GM21619 (cell line): ENCODE results near the gene SLC9A9.
A peak's percentile ranks its signal among the peaks of the same experiment; 100 is the strongest.
"Not testable (repeated sequence)": the region's sequence is repeated elsewhere in the genome, so short reads cannot be mapped to it uniquely, and the experiment has no call there.

Experiments
- ATAC-seq: cut with Tn5 transposase; IDR thresholded peaks from one replicate; pipeline ENCODE4 v1.9.1; 2021; ENCODE audit not compliant: unreplicated experiment

Gene SLC9A9

DNA sequence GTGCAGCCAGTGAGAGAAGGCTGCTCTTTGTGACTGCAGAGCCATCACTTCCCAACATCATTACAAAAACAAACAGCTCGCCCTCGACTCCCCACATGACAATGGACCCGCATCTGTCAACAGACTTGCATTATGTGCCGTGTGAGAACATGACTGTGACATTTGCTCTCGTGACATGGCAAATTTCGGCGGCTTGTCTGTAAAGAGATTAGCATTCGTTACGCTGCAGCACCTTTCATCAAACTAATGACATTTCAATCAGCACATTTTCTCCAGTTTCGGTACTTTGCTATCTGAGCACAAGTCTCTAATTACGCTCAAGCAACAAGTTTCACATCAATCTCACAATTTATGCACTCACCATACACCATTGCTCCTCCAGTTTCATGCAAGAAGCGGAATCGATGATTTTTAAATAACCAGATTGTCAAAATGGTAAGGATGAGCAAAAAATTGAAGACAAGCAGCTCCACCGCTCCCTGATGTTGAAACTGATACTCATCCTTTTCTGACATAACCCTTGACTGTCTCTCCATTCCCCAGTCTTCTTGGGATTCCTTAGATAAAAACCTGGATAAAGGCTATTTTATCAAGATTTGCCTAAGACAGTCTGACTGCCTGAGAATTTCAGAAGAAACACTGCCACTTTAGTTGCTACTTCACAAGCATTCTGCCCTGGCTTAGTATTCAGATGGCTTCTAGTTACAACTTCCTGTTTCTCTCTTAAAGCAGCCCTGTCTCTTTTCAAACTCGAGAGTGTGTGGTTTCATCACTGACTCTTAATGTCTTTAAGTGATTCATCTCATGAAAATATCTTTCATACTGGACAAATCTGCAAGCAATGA is at the start of gene SLC9A9:
SLC9A9 (minus strand) TSS at position 682 of the 845 bp plus-strand sequence; CDS start at position 536, 146 bp downstream.
- peak; percentile 88 for ATAC-seq

DNA sequence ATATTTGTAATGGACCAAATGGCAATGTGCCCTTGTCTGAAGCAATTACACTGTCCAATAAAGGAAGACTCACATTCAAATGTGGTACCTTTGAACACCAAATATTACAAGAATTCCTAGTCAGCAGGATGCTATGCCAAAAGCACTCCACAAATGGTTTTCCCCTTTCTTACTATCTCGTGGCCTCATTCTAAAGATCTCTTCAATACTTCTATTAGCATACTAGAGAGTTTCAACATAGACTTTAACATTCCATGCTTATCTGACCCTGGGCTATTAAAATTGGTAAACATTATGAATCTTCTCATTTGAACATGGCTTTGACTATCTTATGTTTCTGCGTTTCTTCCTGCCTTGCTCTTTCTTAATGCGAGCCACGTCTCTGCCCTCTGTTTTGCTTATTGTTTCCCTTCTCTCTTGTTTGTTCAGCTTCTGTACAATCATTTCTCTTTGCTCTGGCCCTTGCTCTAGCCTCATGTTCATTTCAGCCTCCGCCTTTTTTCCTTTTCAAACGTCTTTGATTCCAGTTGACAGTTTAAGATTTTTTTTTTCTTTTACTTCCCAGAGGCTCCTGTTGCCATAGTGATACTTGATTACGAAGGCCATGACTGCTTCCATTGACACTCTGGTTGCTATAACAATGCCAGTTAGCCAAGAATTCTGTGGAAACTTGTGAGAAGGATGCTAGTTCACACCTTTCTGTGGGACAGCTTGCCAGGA is 49.5 kb upstream of the SLC9A9 start:
- no peak for ATAC-seq

DNA sequence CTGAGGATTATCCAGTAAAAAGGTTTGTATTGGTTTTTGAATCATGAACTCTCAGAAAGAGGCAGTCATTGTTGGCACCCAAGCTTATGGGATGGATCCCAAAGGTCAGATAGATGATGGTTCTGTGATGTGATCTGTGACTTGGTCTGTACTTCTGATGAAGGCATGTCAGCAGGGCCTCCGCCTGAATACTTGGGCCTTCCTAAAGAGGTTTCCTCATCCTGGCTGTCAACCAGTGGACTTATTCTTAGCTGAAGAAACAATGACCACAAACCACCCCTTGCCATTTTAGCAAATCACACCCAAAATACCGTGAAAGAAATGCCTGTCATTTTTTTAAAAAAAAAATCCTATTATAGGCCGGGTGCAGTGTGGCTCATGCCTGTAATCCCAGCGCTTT is 48.2 kb upstream of the SLC9A9 start:
- ATAC-seq, result no peak

DNA sequence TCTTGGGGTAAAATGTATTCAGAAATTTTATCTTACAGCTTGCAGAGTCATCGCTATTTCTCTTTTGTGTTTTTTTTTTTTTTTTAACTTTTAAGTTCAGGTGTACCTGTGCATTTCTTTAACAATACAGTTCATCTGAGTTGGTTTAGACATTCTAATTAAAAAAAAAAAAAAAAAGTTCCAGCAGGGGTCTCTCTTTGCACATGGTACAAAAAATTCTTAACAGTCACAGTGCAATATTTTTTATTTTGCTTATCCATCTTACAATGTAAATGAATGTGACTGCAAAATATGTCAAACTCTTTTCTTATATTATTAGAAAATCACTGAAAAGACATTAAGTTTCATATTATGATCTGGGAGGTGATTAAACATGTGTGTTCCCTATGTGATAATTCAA is 47.5 kb upstream of the SLC9A9 start:
- ATAC-seq, result no peak

DNA sequence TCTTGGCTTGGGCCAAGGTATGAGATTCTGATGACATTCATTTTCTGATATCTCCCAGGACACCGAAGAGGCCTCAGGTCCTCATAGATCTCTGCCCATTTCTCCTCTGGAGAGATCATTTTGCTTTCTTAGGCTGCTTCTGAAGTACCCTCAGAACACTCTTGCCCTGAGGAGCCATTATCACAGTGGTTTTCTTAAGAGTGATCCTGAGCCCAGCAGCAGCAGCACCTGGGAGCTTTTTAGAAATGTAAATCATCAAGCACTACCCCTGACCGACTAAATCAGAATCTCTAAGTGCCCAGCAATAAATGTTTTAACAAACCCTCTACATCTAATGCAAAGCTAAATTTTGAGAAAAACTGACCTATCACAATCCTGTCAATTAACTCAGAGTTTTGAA is 40.6 kb upstream of the SLC9A9 start:
- no peak for ATAC-seq

DNA sequence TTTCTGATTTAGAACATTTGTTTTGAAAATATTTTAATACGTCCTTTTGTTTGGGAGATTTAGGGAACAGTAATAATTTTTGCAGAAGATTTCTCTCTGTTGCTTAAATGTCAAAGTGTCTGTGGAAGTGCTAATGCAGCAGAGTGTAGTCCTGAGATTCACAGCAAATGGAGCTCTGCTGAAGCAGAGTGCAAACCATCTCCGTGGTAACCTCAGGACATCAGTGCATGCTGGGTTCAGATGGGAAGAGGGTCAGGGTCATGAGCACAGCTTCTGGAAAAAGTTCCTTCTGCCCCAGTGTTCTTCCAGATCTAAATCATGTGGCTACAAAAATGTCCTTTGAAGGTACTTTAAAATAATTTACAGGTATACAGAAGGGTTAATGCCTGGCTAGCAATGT is 39.9 kb upstream of the SLC9A9 start:
- no peak for ATAC-seq

DNA sequence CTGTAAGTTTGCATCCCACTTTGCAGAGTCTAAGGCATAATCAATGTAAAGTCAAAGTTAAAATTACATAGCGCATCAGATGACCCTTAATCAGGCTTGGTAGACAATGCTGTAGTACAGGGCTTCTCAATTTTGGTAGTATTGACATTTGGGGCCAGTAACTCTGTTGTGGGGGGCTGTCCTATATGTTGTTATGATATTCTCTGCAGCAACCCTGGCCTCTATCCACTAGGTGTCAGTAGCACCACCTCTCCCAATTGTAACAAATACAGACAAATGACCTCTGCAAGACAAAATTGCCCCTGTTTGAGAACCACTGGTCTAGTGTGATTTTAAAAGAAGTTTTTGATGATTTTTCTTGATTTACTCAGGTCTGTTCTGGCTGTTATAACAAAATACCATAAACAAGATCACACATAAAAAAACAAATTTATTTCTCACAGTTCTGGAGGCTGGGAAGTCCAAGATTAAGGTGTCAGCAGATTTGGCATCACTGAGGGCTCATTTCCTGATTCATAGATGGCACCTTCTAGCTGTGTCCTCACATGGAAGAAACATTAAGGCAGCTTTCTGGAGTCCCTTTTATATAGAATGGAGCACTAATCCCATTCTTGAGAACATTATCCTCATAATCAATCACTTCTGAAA is 37.6 kb upstream of the SLC9A9 start:
- peak; percentile 97 for ATAC-seq

DNA sequence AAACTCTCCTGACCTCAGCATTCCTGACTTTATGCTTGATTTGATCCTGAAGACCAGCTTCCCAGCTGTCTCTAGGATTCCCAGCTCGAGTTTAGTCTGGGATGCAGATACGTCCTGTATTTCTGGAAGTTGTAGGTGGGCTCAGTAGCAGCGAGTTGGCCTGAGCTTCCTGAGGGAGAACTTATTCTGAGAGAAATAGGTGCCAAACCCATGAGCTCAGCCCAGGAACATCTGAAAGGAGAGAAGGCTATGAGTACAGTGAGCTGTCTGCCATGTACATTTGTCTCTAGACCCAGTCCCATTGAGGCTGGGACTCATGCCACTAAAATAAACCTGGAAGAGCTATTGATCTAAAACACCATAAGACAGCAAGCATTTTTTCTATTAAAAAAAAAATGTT is 36.6 kb upstream of the SLC9A9 start:
- no peak for ATAC-seq

DNA sequence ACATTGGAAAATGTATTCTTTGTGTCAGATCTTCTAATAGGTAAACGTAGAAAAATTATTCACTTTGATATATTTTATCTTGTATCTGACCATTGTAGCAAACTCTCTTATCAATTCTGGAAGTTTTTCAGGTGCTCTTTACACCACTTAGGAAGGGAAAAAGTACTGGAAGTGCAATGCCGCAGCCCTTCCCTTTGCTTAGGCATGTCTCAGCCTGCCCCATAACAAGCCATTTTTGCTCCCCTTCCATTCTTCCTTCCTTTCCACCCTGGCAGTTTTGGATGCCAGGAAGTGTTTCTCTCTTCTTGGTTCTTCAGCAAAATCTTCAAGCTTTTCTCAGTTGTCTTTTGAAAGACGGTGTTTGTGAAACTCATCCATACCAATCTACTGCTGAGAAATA is 34.9 kb upstream of the SLC9A9 start:
- no peak for ATAC-seq

DNA sequence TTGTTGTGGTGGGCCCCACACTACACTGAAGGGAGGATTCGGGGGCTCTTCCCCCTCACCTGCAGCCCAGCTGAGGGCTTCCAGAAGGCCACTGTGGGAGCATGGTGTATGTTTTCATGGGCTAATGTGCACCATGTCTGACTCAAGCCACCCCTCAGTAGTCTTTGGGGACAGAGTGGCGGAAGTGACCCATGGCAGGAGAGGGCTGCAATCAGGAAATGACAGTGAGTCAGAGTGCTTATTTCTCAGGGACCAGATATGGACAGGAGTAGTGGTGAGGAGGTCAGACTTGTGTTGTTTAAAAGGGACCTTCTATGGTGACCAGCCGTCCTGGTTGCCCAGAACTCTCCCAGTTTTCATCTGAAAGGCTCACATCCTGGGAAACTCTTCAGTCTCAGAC is 32.8 kb upstream of the SLC9A9 start:
- no peak for ATAC-seq

DNA sequence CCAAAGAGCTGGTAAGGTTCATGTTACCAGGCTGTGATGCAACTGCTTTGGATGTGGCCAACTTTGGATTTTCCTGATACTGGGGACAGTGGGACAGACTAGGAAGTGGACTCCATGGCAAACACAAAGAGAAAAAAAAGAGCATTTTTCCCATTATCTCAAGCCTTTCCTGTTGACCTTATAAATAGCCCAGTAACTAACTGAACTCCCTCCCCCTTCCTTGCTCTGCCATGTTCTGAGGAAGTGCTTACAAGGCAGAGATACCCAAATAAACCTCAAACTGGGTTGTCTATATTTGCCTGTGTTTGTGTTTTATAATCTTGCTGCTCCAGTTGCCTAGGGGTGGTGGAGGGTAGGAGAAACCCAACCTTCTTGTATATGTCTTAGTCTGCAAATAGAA is 27.3 kb upstream of the SLC9A9 start:
- ATAC-seq, result no peak

DNA sequence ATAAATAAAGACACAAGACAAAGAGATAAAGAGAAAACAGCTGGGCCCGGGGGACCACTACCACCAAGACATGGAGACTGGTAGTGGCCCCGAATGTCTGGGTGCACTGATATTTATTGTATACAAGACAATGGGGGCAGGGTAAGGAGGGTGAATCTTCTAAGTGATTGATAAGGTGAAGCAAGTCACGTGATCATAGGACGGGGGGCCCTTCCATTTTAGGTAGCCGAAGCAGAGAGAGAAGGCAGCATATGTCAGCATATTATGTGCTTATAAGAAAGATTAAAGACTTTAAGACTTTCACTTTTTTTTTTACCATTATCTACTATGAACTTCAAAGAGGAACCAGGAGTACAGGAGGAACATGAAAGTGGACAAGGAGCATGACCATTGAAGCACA is 25.3 kb upstream of the SLC9A9 start:
- ATAC-seq, result not testable (repeated sequence)

DNA sequence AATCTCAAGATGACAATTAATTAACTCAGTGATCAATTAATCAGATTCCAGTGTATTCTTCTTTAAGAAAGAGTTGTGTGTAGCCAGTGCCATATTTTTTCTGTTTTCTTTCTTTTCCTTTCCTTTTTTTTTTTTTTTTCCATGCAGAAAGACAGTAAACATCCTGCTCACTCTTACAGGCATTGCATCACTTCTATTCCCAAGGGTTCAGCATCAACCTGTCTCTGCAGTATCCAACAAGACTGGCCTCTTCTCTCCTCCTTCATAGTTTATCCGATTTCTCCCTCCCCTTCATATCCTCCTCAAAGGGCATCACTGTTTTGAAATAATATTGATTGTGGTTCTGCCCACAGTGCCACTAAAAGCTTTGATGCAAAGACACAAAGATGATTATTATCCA is 17.0 kb upstream of the SLC9A9 start:
- no peak for ATAC-seq

DNA sequence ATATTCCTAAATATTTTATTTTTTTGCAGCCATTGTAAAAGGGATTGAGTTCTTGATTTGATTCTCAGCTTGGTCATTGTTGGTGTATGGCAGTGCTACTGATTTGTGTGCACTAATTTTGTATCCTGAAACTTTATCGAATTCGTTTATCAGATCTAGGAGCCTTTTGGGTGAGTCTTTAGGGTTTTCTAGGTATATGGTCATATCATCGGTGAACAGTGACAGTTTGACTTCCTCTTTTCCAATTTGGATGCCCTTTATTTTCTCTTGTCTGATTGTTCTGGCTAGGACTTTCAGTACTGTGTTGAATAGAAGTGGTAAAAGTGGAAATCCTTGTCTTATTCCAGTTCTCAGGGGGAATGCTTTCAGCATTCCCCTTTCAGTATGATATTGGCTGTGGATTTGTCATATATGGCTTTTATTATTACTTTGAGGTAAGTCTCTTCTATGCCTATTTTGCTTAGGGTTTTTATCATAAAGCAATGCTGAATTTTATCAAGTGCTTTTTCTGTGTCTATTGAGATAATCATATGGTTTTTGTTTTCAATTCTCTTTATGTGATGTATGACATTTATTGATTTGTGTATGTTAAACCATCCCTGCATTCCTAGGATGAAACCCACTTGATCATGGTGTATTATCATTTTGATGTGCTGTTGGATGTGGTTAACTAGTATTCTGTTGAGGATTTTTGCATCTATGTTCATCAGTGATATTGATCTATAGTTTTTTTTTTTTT is 11.4 kb upstream of the SLC9A9 start:
- no peak for ATAC-seq

DNA sequence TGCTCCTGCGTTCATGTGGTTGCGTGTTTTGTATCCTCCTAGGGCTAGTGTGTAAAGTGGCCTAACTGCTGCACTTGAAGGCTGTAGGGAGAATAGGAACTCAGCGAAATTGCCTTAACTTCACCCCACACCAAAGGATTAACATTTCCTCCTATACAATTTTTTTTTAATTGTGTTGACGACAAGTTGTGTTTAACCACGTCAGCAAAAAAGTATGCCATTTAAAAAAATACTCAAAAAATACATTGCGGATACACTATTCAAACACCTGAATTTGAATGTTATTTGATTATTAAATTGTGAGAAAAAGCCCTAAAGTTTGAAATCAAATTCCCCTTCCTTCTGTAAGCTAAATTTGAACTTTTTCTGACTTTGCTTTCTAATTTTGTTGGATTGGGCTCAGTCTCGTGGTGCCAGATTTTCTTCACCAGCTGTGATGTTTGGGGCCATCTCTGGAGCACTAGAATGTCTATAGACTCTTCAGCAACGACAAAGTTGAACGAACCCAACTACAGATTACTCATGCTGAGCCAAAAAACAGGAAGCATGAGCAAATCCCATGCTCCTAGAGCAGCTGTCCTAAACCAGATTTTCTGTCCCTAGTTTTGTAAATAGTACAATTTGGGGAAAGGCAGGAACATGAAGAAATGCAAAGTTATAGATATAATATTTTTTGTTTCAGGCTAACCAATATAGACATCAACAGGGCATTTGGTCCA is 8.1 kb upstream of the SLC9A9 start:
- ATAC-seq, result no peak

DNA sequence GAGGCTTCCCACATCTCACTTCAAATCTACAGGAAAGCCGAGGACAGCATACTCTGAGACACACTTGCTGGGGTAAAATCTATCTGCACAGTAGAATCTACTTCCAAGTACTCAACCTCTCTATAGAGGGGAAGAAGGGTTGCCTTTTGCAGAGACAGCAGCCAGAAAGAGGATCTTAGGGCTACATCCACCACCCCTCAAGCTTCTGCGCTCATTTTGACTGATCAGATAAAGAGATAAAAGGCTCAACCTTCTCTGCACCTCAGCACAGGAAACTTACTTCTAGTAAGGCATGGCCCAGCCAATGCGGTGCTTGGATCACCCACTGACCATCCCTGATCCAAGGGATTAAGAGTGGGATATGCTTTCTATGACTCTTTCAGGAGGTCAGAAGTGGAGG is 6.9 kb upstream of the SLC9A9 start:
- no peak for ATAC-seq

DNA sequence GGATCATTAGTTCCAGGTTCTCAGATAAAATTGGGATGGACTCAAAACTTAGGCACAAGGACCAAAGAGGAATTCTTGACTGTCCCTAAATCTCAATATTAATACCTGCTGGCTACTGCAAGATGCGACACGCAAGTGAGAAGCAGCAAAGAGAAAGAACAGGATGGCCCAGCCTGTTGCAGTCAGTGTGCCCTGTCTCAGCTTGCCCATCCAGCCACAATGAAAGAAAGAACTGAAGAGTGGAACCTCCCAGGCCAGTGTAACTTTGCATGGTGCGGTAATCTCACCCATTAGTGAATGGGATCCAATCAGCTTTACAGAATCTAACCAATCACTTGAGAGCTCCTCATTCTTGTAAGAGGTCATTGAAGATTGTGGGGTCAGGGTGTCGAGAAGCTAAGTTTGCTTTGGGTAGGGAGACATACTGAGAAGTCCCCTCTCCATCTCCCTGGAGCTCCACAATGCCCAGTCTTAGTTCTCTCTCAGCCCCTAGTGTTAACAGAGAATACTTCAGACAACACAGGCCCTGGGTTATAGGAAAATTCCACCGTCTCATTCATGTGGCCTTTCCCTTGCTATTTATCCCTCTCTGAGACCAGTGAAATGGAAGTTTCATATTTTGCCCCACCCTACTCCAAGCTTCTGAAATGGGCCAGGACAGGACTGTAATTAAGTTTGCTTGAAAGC is 3.2 kb upstream of the SLC9A9 start:
- ATAC-seq, result no peak

DNA sequence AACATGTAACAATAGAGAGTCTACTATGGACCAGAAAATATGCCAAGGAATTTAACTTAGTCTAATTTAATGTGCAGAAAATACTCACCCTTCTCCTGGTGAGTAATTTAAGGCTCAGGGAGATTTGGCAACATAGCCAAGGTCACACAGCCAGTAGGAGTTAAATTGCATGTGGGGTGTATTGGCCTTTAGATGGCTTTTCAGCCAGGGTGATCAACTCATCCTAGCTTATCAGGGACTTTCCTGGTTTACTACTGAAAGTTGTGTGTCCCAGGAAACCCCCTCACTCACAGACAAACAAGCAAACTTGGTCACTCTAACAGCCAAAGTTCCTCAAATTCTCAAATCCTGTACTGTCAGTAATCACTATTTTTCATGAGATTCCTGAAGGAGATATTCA is 2.6 kb upstream of the SLC9A9 start:
- no peak for ATAC-seq

DNA sequence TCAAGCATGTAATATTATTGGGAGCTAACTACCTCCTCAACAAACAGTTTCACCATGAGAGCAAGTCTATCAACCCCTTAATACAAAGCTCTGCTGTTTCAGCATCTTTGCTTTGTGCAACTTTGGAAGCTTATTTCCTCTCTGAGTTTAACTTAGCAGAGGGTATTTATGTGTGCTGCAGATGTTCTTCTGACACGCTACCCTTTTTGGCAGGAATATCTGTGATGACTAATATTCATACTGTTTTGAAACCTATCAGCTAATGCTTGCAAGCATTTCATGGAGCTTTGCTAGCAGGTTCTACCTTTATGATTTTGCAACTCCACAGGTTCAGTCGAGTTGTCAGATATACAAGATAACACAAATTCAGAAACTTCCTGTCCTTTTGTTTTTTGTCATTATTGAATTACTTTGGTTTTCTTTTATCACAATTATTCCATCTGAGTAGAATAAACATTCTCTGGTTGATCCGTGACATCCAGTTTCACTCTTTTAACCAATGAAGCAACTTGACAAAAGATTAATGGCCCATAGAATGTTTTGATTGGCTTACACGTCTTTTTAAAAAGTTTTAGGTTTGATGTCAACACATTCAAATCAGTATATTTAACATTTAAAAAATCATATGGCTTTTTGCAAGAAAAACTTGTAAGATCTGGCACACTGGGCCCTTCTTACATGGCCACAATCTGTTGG is 1.7 kb upstream of the SLC9A9 start:
- no peak for ATAC-seq
